Smooth muscle cell (in vitro differentiated cells): ENCODE data around the gene KCNF1. TPM values are rescaled to one million over a fixed set of nuclear protein-coding genes. Genes with fewer than 3 reads are reported as not detected.

Experiments used
- DNase-seq: peaks from one replicate; lab custom pipeline; 2025; ENCODE audit not compliant: unreplicated experiment; lab: John Stamatoyannopoulos, UW
- H2AFZ ChIP-seq: fragments of 200-600 bp; sonication (generic); 2 replicates; pipeline ENCODE4 v1.6.0; 2016; ENCODE audit warnings: antibody characterized with exemption, low read depth, mild to moderate bottlenecking
- H3F3A ChIP-seq: fragments of 200-600 bp; sonication (generic); 2 replicates; pipeline ENCODE4 v1.6.0; 2017; ENCODE audit warnings: antibody characterized with exemption, low read depth
- H3K27ac ChIP-seq: fragments of 200-600 bp; sonication (generic); 2 replicates; pipeline ENCODE4 v1.5.1; 2016; ENCODE audit warnings: low read depth, mild to moderate bottlenecking
- H3K27me3 ChIP-seq: fragments of 200-600 bp; sonication (generic); 2 replicates; pipeline ENCODE4 v1.6.1; 2016; ENCODE audit warnings: low read depth, mild to moderate bottlenecking
- H3K36me3 ChIP-seq: fragments of 200-600 bp; sonication (generic); 2 replicates; pipeline ENCODE4 v1.5.1; 2016; ENCODE audit warnings: low read depth
- H3K4me1 ChIP-seq: fragments of 200-600 bp; sonication (generic); 2 replicates; pipeline ENCODE4 v1.5.1; 2016; ENCODE audit warnings: low read depth
- H3K4me2 ChIP-seq: fragments of 200-600 bp; sonication (generic); 2 replicates; pipeline ENCODE4 v1.6.0; 2016; ENCODE audit warnings: mild to moderate bottlenecking
- H3K4me3 ChIP-seq: fragments of 200-600 bp; sonication (generic); 2 replicates; pipeline ENCODE4 v1.5.1; 2016; ENCODE audit warnings: mild to moderate bottlenecking
- H3K79me2 ChIP-seq: fragments of 200-600 bp; sonication (generic); 2 replicates; pipeline ENCODE4 v1.6.0; 2016; ENCODE audit warnings: low read depth, mild to moderate bottlenecking
- H3K9ac ChIP-seq: fragments of 200-600 bp; sonication (generic); 2 replicates; pipeline ENCODE4 v1.6.0; 2016; ENCODE audit warnings: low read depth
- H3K9me3 ChIP-seq: fragments of 200-600 bp; sonication (generic); replicated peaks from 2 replicates; pipeline ENCODE4 v1.5.1; 2016; ENCODE audit warnings: low read depth
- H4K20me1 ChIP-seq: fragments of 200-600 bp; sonication (generic); 2 replicates; pipeline ENCODE4 v1.6.0; 2016; ENCODE audit warnings: low read depth
- CTCF ChIP-seq: fragments of 200-600 bp; sonication (generic); IDR thresholded peaks from 2 replicates; pipeline ENCODE4 v1.5.1; 2017; ENCODE audit warnings: borderline replicate concordance, mild to moderate bottlenecking, antibody characterized with exemption; ENCODE audit not compliant: insufficient read depth, poor library complexity, severe bottlenecking
- WGBS: methylation state at CpG from one replicate; pipeline ENCODE4 v1.1.7; 2016; ENCODE audit warnings: low lambda C conversion rate; 5-methylcytosine and 5-hydroxymethylcytosine counted together
- polyA plus RNA-seq: library from polyadenylated mRNA; unstranded; fragments of >200 nt; fragmentation: Nextera tagmentation; extraction: Ambion mirVana; gene quantifications from 2 replicates; pipeline ENCODE4 v1.2.1, GENCODE V29; 2016
- total RNA-seq: library from RNA; depleted of rRNA; stranded (reverse); fragments of >200 nt; gene quantifications from 2 replicates; pipeline ENCODE4 v1.2.3, GENCODE V29; 2014

The KCNF1 gene
- total and polyA plus RNA-seq, 2 experiments from 2014 or later, result 0.55 TPM; not detected in 1

- no peak for DNase-seq
- 100% methylated on average over 2 of the region's 2 CpGs for WGBS
- no peak overlapping the region for H3K4me3 ChIP-seq
Observed at GRCh38 chr2:10954416-10954815, 42.7 kb downstream of the KCNF1 start.

GRCh38 chr2:10954856-10955818 is 43.4 kb downstream of the KCNF1 start:
- Histone ChIP-seq H3K27ac (no peak overlapping the region), H3K27me3 (no peaks in the 10 kb centered on the region), H3K9ac (no peak overlapping the region), H3K4me3 (no peak overlapping the region), H3K9me3 (no peaks in the 10 kb centered on the region), H3K4me1 (no peaks in the 10 kb centered on the region), H3F3A (peaks cover 3% of the 10 kb centered on the region), H3K79me2 (no peaks in the 10 kb centered on the region), H3K4me2 (no peak overlapping the region), H3K36me3 (no peaks in the 10 kb centered on the region), H4K20me1 (no peaks in the 10 kb centered on the region), H2AFZ (no peak overlapping the region)
- TF ChIP-seq CTCF, result no peak
- WGBS, result 90% methylated on average over 12 of the region's 12 CpGs
- no peak for DNase-seq

More at GRCh38 chr2:10954416-10954815, 42.7 kb downstream of the KCNF1 start:
- no peaks in the 10 kb centered on the region for H3K79me2 ChIP-seq
- H4K20me1 ChIP-seq, result no peaks in the 10 kb centered on the region
- H3K36me3 ChIP-seq, result no peaks in the 10 kb centered on the region
- TF ChIP-seq CTCF, result no peak
- no peak overlapping the region for H3K27ac ChIP-seq
- H3K27me3 ChIP-seq, result no peaks in the 10 kb centered on the region
- H3K4me1 ChIP-seq, result no peaks in the 10 kb centered on the region
- no peak overlapping the region for H3K9ac ChIP-seq
- no peak overlapping the region for H3K4me2 ChIP-seq
- no peaks in the 10 kb centered on the region for H3K9me3 ChIP-seq
- no peak overlapping the region for H2AFZ ChIP-seq
- H3F3A ChIP-seq, result peaks cover 3% of the 10 kb centered on the region

- no peaks in the 10 kb centered on the region for H3K79me2 ChIP-seq
- H3K27ac ChIP-seq, result no peak overlapping the region
- no peak for DNase-seq
- no peak overlapping the region for H2AFZ ChIP-seq
- H3F3A ChIP-seq, result peaks cover 3% of the 10 kb centered on the region
- no peak overlapping the region for H3K9ac ChIP-seq
- no peak for TF ChIP-seq CTCF
- 90% methylated on average over 14 of the region's 16 CpGs for WGBS
- no peaks in the 10 kb centered on the region for H3K27me3 ChIP-seq
- H3K4me2 ChIP-seq, result no peak overlapping the region
- no peaks in the 10 kb centered on the region for H4K20me1 ChIP-seq
- H3K9me3 ChIP-seq, result no peaks in the 10 kb centered on the region
- no peaks in the 10 kb centered on the region for H3K36me3 ChIP-seq
- H3K4me3 ChIP-seq, result no peak overlapping the region
- H3K4me1 ChIP-seq, result no peaks in the 10 kb centered on the region
Observed at GRCh38 chr2:10956006-10956790, 44.5 kb downstream of the KCNF1 start.
